ENCODE results near the gene SYCP2L. TPM values are rescaled to one million over a fixed set of nuclear protein-coding genes. Genes with fewer than 3 reads are reported as not detected.

Gene SYCP2L
- total RNA-seq, 1 donor from 2014 or later, result 6.4 TPM

- Histone ChIP-seq H3K27ac (ENCODE audit: low read depth, low read length) (no peak overlapping the region), H3K9ac (ENCODE audit: low read length) (no peak overlapping the region), H3K4me3 (ENCODE audit: insufficient read depth, low read depth, low read length) (no peak overlapping the region), H3K4me2 (ENCODE audit: low read length) (no peak overlapping the region), H3K4me1 (ENCODE audit: insufficient read depth, low read length) (no peaks in the 10 kb centered on the region), H3K9me3 (ENCODE audit: insufficient read depth, low read depth, low read length) (no peaks in the 10 kb centered on the region), H3K36me3 (ENCODE audit: insufficient read depth, low read length) (no peaks in the 10 kb centered on the region), H4K20me1 (ENCODE audit: insufficient read depth, low read length) (no peaks in the 10 kb centered on the region), H3K27me3 (ENCODE audit: insufficient read depth, low read length) (peaks cover 4% of the 10 kb centered on the region), H3K79me2 (ENCODE audit: insufficient read depth, low read length) (no peaks in the 10 kb centered on the region), H2AFZ (ENCODE audit: low read depth, low read length) (no peak overlapping the region)
- H3K4me3 Mint-ChIP-seq (ENCODE audit: unreplicated experiment), result no peak overlapping the region
- no peaks in the 10 kb centered on the region for H3K36me3 Mint-ChIP-seq (ENCODE audit: low read depth, unreplicated experiment)
- H3K9me3 Mint-ChIP-seq (ENCODE audit: unreplicated experiment), result no peaks in the 10 kb centered on the region
- DNase-seq (ENCODE audit: low read depth) (no peak), FAIRE-seq (no peak)
- H3K27me3 Mint-ChIP-seq (ENCODE audit: low read depth, unreplicated experiment), result peaks cover 2% of the 10 kb centered on the region
- TF ChIP-seq CTCF (IDR thresholded peaks at IDR 0.05; ENCODE audit: insufficient read depth, low read depth, low read length) (no peak), EZH2 (IDR thresholded peaks at IDR 0.05; ENCODE audit: insufficient read depth, low read length) (no peak)
- peaks cover 7% of the 10 kb centered on the region for H3K4me1 Mint-ChIP-seq (ENCODE audit: low read depth, unreplicated experiment)
- H3K27ac Mint-ChIP-seq (ENCODE audit: unreplicated experiment), result no peak overlapping the region
Observed at GRCh38 chr6:11017090-11017489, 130.2 kb downstream of the SYCP2L start.

DNA sequence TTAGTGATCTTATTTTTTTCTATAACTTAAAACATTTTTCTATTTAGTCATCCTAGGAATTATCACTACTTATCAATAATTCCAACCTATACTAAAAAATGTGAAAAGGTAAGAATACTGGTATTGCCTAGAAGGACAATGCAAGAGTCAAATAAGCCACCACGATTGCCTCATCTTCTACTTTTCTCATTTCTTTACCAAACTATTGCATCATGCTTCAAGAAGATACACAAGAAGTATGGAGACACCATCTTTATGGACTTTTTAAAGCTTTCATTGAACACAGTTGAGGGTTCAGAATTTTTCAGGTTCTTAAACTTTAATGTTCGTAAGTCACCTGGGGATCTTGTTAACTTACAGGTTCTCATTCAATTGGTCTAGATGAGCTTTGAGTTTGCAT lies 131.4 kb downstream of the SYCP2L start:
- Mint-ChIP-seq H3K27ac (ENCODE audit: unreplicated experiment) (no peak overlapping the region), H3K4me3 (ENCODE audit: unreplicated experiment) (no peak overlapping the region), H3K4me1 (ENCODE audit: low read depth, unreplicated experiment) (peaks cover 4% of the 10 kb centered on the region), H3K36me3 (ENCODE audit: low read depth, unreplicated experiment) (no peaks in the 10 kb centered on the region), H3K27me3 (ENCODE audit: low read depth, unreplicated experiment) (peaks cover 2% of the 10 kb centered on the region), H3K9me3 (ENCODE audit: unreplicated experiment) (no peaks in the 10 kb centered on the region)
- TF ChIP-seq EZH2 (IDR thresholded peaks at IDR 0.05; ENCODE audit: insufficient read depth, low read length) (no peak), CTCF (IDR thresholded peaks at IDR 0.05; ENCODE audit: insufficient read depth, low read depth, low read length) (no peak)
- Histone ChIP-seq H3K27ac (ENCODE audit: low read depth, low read length) (no peak overlapping the region), H3K79me2 (ENCODE audit: insufficient read depth, low read length) (no peaks in the 10 kb centered on the region), H3K4me2 (ENCODE audit: low read length) (no peak overlapping the region), H3K9ac (ENCODE audit: low read length) (no peak overlapping the region), H3K9me3 (ENCODE audit: insufficient read depth, low read depth, low read length) (no peaks in the 10 kb centered on the region), H3K4me1 (ENCODE audit: insufficient read depth, low read length) (no peaks in the 10 kb centered on the region), H3K4me3 (ENCODE audit: insufficient read depth, low read depth, low read length) (no peak overlapping the region), H2AFZ (ENCODE audit: low read depth, low read length) (no peak overlapping the region), H3K36me3 (ENCODE audit: insufficient read depth, low read length) (no peaks in the 10 kb centered on the region), H4K20me1 (ENCODE audit: insufficient read depth, low read length) (no peaks in the 10 kb centered on the region), H3K27me3 (ENCODE audit: insufficient read depth, low read length) (peaks cover 4% of the 10 kb centered on the region)
- no peak for DNase-seq (ENCODE audit: low read depth)
- no peak for FAIRE-seq

GRCh38 chr6:11021003-11021402 lies 134.2 kb downstream of the SYCP2L start:
- H3K9me3 ChIP-seq (ENCODE audit: insufficient read depth, low read depth, low read length), result no peaks in the 10 kb centered on the region
- H3K27ac ChIP-seq (ENCODE audit: low read depth, low read length), result no peak overlapping the region
- H3K4me3 Mint-ChIP-seq (ENCODE audit: unreplicated experiment), result no peak overlapping the region
- FAIRE-seq (no peak), DNase-seq (ENCODE audit: low read depth) (no peak)
- H3K4me2 ChIP-seq (ENCODE audit: low read length), result no peak overlapping the region
- H3K36me3 Mint-ChIP-seq (ENCODE audit: low read depth, unreplicated experiment), result no peaks in the 10 kb centered on the region
- peaks cover 5% of the 10 kb centered on the region for H3K4me1 Mint-ChIP-seq (ENCODE audit: low read depth, unreplicated experiment)
- H3K9ac ChIP-seq (ENCODE audit: low read length), result no peak overlapping the region
- H2AFZ ChIP-seq (ENCODE audit: low read depth, low read length), result no peak overlapping the region
- TF ChIP-seq CTCF (IDR thresholded peaks at IDR 0.05; ENCODE audit: insufficient read depth, low read depth, low read length), result no peak
- no peak for TF ChIP-seq EZH2 (IDR thresholded peaks at IDR 0.05; ENCODE audit: insufficient read depth, low read length)
- H3K36me3 ChIP-seq (ENCODE audit: insufficient read depth, low read length), result no peaks in the 10 kb centered on the region
- H3K27me3 ChIP-seq (ENCODE audit: insufficient read depth, low read length), result peaks cover 3% of the 10 kb centered on the region
- H4K20me1 ChIP-seq (ENCODE audit: insufficient read depth, low read length), result no peaks in the 10 kb centered on the region
- H3K79me2 ChIP-seq (ENCODE audit: insufficient read depth, low read length), result no peaks in the 10 kb centered on the region
- no peak overlapping the region for H3K27ac Mint-ChIP-seq (ENCODE audit: unreplicated experiment)
- H3K4me3 ChIP-seq (ENCODE audit: insufficient read depth, low read depth, low read length), result no peak overlapping the region
- no peaks in the 10 kb centered on the region for H3K9me3 Mint-ChIP-seq (ENCODE audit: unreplicated experiment)
- no peaks in the 10 kb centered on the region for H3K4me1 ChIP-seq (ENCODE audit: insufficient read depth, low read length)
- no peaks in the 10 kb centered on the region for H3K27me3 Mint-ChIP-seq (ENCODE audit: low read depth, unreplicated experiment)
